NCI-H524 (cell line): ENCODE results near the gene NAV2.
"Not testable (repeated sequence)": the region's sequence is repeated elsewhere in the genome, so short reads cannot be mapped to it uniquely, and the experiment has no call there.

ENCODE experiments used
- DNase-seq, 2 experiments: peaks; one replicate each; lab custom pipeline; 2025; lab: John Stamatoyannopoulos, UW

NAV2 gene

GRCh38 chr11:19953909-19954308, 241.3 kb downstream of the NAV2 start:
- peak in 1 of 2 experiments; percentile 40 for DNase-seq

- no peak for DNase-seq
These were observed 242.3 kb downstream of the NAV2 start for GRCh38 chr11:19954899-19955298.

GRCh38 chr11:19955660-19956059, 243.0 kb downstream of the NAV2 start:
- DNase-seq, result no peak

DNA sequence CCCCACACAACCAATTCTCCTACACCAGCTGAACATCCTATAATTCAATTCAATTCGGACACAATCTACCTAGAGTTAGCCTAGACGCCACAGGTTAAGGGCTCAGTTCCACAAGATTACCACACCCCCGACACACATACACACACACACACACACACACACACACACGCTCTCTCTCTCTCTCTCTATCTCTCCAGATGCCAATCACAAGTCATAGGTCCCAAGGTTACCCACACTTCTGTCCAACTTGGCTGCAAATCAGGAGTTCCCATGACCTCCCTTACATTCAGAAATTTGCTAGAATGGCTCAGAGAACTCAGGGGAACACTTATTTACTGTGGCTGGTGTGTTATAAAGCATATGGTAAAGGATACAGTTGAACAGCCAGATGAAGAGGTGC, 243.6 kb downstream of the NAV2 start:
- no peak for DNase-seq

DNA sequence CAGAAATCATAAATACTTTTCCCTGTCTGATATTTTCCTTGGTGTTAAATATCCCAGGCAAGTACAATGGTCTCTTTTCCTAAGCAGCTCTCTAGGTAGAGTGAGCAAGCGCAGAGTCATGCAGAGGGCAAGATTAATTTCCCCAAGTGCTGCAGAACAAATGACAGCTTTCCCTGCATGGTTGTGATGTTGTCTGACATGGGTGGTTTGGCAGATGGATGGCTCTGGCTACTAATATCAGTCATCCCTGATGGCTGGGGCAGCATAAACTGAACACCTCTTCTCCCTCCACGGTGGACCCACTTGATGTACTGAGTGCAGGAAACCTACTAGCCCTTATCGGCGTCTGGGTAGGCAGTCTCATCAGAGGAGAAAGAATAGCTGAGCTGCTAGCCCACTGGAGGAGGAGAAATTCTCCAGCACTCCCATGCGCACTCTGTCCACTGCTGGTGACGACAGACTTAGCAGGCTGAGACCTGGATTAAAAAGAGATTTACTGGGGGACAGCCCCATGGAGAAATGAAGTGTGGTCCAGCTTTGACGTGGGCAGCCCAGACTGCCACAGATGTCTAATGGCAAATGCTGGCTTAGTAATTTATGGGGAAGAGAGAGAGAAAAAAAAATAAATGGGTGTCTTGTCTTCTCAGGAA, 244.8 kb downstream of the NAV2 start:
- no peak for DNase-seq

- DNase-seq, result no peak
These were observed 245.6 kb downstream of the NAV2 start for GRCh38 chr11:19958204-19958603.

DNA sequence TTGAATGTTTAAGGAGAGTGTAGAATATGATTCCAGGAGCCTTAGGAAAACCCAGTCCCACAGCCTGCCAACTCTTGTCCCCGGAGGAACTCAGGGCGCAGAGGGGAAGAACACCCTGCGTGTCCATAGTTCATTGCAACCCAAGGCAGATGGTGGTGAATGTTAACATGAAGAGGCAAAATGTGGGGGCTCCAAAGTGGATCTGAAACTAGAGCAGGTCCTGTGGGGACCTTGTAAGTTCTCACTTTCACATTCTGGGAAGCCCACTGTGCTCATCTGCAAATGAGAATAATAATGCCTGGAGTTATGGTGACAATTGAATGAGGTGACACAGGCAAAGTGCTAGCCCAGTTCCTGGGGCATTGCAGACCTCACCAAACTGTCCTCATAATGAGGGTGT, 246.6 kb downstream of the NAV2 start:
- no peak for DNase-seq

- peak; percentile 87 to 96 for DNase-seq
These were observed 247.0 kb downstream of the NAV2 start for GRCh38 chr11:19959648-19960059.

DNA sequence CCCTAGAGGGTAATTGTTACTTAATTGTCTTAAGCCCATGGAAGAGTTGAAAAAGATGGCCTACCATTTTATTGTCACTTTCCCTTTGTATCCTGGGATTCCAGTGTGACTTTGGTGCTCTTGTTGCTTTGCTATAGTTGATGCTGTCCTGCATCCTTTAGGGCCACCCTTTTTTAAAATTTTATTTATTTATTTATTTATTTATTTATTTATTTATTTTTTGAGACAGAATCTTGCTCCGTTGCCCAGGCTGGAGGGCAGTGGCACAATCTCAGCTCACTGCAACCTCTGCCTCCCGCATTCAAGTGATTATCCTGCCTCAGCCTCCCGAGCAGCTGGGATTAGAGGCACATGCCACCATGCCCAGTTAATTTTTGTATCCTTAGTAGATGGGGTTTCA, 247.8 kb downstream of the NAV2 start:
- DNase-seq, result not testable (repeated sequence)

- no peak for DNase-seq
These were observed 248.6 kb downstream of the NAV2 start for GRCh38 chr11:19961225-19961624.

DNA sequence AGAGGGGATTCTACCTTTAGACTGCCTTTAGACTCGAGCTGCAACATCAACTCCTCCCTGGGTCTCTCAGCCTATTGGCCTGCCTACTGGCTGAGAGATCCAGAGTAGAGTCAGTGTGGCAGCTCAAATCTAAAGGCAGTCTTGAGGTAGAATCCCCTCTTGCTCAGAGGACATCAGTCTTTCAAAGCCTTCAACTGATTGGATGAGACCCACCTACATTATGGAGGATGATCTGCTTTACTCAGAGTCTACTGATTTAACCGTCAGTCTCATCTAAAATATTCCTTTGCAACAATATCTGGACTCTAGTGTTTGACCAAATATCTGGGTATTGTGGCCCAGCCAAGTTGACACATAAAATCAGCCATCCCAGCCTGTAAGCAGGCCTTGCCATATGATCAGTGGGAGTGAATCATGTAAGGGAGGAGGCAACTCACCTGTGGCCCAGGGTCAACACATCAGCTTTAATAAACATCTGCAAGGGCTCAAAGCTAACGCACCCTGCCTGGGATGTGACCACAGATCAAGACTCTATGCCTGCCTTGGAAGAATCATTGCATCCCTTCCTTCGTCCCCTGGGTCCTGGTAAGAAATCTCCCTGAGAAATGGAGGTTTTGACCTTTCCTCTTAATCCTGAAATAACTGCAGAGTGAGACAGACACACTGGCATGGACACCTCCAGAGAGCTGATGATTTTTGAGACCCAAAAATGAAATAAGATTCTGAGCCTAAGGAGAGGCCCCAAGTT, 249.6 kb downstream of the NAV2 start:
- no peak for DNase-seq

DNA sequence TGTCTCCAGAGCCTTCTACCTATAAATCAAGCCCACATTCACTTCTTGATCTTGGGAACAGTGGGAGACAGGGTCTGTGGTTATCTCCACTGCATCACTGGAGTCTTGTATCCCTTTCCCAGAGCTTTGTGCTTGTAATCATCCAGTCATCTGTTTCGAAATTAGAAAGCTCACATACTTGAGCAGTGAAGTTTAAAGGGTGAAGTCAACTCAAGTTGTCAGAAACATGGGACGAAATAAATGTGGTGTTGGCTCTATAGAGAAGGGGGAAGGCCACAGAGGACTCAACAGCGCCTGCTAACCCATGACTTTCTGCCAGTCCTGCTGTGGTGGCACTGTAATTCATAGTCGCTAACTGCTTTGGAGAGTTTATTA, 250.2 kb downstream of the NAV2 start:
- no peak for DNase-seq

- DNase-seq, result no peak
These were observed 251.2 kb downstream of the NAV2 start for GRCh38 chr11:19963697-19964387.

DNA sequence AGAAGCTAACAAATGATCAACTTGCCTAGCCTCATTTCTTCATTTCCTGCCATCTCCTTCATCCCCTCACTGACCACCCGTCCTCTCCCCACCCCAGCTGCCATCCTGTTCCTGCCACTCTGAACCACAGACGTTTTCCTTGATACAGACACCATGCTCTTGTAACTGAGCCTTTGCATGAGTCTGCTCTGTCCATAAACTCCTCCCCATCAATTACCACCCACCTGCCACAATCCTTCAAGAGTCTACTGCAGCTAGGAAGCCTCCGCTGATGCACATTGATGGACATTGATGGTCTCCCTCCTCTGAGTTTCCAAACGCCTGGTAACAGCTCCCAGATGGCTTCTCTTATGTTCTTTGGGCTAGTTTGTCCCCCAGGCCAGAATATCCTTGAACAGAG, 253.8 kb downstream of the NAV2 start:
- DNase-seq, result peak in 1 of 2 experiments; percentile 43

DNA sequence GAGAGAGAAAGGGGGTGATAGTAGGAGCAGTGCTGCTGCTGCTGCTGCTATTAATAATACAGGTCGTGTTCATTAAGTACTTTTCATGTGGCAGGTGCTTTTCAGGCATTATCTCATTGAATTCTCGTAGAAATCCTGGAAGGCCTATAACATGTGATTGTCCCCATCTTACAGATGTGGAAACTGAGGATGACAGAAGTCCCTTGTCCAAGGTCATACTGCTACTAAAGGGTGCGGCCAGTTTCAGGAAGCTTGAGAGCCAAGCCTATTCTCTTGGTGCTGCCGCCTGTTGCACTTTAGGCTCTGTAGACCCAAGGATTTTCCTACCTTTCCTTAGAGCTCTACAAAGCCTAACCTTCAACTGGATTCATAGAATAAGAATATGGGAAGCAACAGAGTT, 254.3 kb downstream of the NAV2 start:
- no peak for DNase-seq

- DNase-seq, result no peak
These were observed 255.2 kb downstream of the NAV2 start for GRCh38 chr11:19967787-19968186.

GRCh38 chr11:19968860-19969259, 256.2 kb downstream of the NAV2 start:
- DNase-seq, result no peak

DNA sequence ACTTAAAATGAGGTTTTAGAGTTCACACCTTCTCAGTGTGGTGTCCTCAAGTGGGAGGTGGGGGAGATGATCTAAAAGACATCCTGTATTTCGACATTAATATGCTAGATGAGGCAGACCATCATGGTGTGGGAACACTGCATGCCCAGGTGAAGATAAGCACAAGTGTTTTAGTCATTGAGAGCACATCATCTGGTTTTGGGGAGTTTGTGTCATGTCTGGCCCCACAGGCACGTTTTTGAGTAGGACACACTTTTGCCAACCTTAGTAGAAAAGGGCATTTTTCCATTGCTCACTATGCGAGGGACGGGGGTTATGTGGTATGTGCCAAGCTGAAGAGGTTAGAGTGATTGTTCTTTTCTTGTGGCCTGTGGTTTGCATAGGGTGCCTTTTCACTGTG, 258.3 kb downstream of the NAV2 start:
- DNase-seq, result no peak

DNA sequence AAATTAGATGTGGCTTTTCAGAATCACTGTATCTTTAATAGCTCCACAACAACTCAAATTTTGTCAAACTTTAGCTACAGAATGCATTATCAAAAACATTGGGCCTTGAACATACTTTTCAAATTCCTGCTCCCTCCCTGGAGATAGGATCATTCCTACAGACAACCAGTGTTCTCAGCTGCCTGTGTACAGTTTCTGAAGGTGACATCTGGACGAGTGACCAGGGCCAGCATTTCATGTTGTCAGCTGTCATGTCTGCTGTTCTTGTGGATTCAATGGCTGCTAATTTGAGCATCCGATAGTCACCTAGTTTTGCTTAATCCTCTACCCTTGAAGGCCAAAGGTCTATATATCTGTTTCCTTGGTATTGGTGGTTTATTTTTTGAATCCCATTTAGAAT, 259.5 kb downstream of the NAV2 start:
- no peak for DNase-seq

GRCh38 chr11:19972651-19973050, 260.0 kb downstream of the NAV2 start:
- DNase-seq, result no peak

GRCh38 chr11:19973136-19973635, 260.5 kb downstream of the NAV2 start:
- no peak for DNase-seq

DNA sequence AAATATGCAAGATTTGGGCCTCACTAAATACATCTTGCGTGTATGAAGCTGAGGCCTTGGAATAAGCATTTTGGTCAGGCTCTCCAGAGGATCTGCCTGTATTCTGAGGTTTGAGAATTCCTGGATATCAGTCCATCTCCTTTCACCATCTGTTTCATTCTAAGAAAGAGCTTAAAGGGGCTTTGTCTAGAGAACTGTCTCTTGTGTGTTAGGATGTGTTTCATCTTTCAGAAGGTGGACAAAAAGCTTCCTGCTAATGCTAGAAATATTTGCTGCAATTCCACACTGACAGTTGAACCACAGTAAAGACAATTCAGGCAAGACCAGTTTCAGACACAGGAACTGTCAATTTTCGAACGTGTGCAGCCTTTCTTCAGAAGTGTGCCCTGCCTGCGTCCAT, 262.2 kb downstream of the NAV2 start:
- DNase-seq, result peak in 1 of 2 experiments; percentile 12

DNA sequence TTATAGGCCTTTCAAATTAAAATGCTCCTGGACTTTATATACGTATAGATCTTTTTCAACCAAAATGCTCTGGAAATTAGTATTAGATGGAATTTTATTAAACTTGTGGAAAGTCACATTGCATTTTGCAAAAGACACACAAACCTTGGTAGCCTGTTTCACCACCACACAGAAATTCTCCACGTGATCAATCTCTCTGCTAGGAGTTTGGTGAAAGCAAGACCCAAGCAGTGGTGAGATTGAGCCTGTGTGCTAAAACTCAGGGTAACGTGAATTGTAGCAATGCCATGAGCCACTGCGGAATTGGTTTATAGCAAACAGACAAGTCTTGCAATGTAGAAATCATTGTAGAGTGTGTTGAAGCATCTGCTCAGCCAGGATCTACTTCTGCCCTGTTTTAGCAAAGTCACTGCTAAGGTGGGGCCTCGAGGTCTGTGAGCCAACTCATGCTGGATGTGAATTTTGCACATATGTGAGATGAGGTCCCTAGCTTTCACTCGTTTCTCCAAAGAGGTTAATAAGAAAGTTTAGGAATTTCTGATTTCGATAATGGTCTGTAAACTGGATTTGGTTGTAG, 262.9 kb downstream of the NAV2 start:
- DNase-seq, result no peak
